GM12878 (cell line): Measurements from ENCODE around the gene USP9X. TPM values are rescaled to one million over a fixed set of nuclear protein-coding genes. Genes with fewer than 3 reads are reported as not detected.

Experiments used
- BCL11A ChIP-seq: IDR thresholded peaks from 2 replicates; pipeline ENCODE4 v1.6.1; 2011; ENCODE audit warnings: low read depth, low read length
- CEBPZ ChIP-seq: fragments of 150-350 bp; IDR thresholded peaks from 2 replicates; pipeline ENCODE4 v1.6.1; 2016; ENCODE audit warnings: low read depth, low read length
- IKZF2 ChIP-seq, 2 experiments: fragments of 450-650 bp; IDR thresholded peaks; 2 replicates each; pipeline ENCODE4 v1.6.1; 2017; ENCODE audit warnings: mild to moderate bottlenecking in 2 of 2, moderate library complexity in 2 of 2
- KDM1A ChIP-seq: fragments of 200-600 bp; sonication (generic); IDR thresholded peaks from 2 replicates; pipeline ENCODE4 v1.6.1; 2016; ENCODE audit warnings: borderline replicate concordance
- MYB ChIP-seq: fragments of 150-350 bp; IDR thresholded peaks from 2 replicates; pipeline ENCODE4 v1.6.1; 2014; ENCODE audit warnings: mild to moderate bottlenecking, low read depth, low read length, borderline replicate concordance
- NFIC ChIP-seq: IDR thresholded peaks from 2 replicates; pipeline ENCODE4 v1.6.1; 2012; ENCODE audit warnings: low read depth, mild to moderate bottlenecking, inconsistent platforms, low read length, moderate library complexity
- POLR2AphosphoS5 ChIP-seq: IDR thresholded peaks from 2 replicates; pipeline ENCODE4 v1.6.1; 2011; ENCODE audit warnings: mild to moderate bottlenecking, low read length, inconsistent platforms
- RAD21 ChIP-seq: IDR thresholded peaks from 2 replicates; pipeline ENCODE4 v1.6.1; 2011; ENCODE audit warnings: mild to moderate bottlenecking, low read depth, low read length, moderate library complexity; ENCODE audit not compliant: insufficient read depth
- RELB ChIP-seq: fragments of 450-650 bp; IDR thresholded peaks from 2 replicates; pipeline ENCODE4 v1.6.1; 2017; ENCODE audit warnings: low read depth, mild to moderate bottlenecking, moderate library complexity
- STAT1 ChIP-seq: fragments of 450-650 bp; conservative IDR thresholded peaks from 2 replicates; pipeline ENCODE4 v1.6.1; 2014; ENCODE audit warnings: antibody characterized with exemption, mild to moderate bottlenecking
- SUZ12 ChIP-seq: fragments of 200-600 bp; sonication (generic); IDR thresholded peaks from one replicate; pipeline ENCODE4 v1.6.1; 2018; ENCODE audit warnings: antibody characterized with exemption, mild to moderate bottlenecking; ENCODE audit not compliant: unreplicated experiment
- ZNF274 ChIP-seq: IDR thresholded peaks from one replicate; pipeline ENCODE4 v1.8.0; 2011; ENCODE audit not compliant: insufficient read length, insufficient read depth
- polyA plus RNA-seq, 11 experiments: library from polyadenylated mRNA; depleted of rRNA in 4 of 11; unstranded in 6 of 11; stranded (reverse) in 5 of 11; fragments of >200 nt; fragmentation: Nextera tagmentation in 4 of 11; fragmentation: Illumina TruSeq in 1 of 11; extraction: Ambion mirVana in 4 of 11; extraction: Trizol in 1 of 11; gene quantifications; 1 replicate in 1 of 11; 2 replicates in 10 of 11; pipeline versions ENCODE4 v1.2.1 to v1.2.3, GENCODE V29; 2011 to 2016; ENCODE audit warnings: inconsistent platforms in 2 of 11, missing spikeins in 2 of 11, low read depth in 1 of 11
- total RNA-seq, 4 experiments: library from RNA; depleted of rRNA in 3 of 4; stranded (reverse); fragments of >200 nt in 3 of 4; fragmentation: Illumina TruSeq in 1 of 4; extraction: Trizol in 1 of 4; gene quantifications; 2 replicates each; pipeline versions ENCODE4 v1.2.1 to v1.2.3, GENCODE V29; 2013 to 2021
- TF ChIP-seq, protein P1 (sequence below): fragments of 450-650 bp; formaldehyde crosslinking; IDR thresholded peaks from 2 replicates; pipeline ENCODE4 v1.4.0; 2020; ENCODE audit warnings: mild to moderate bottlenecking, moderate library complexity
- TF ChIP-seq, protein P2 (sequence below): IDR thresholded peaks from 2 replicates; pipeline ENCODE4 v1.6.1; 2012; ENCODE audit warnings: low read depth, low read length, improper control_type of control experiment
- TF ChIP-seq, protein P3 (sequence below): fragments of 450-650 bp; IDR thresholded peaks from 2 replicates; pipeline ENCODE4 v1.6.1; 2017; ENCODE audit warnings: mild to moderate bottlenecking

USP9X gene
- total and polyA plus RNA-seq, 10 of the 15 experiments (the other 5 are each of a cell fraction or from before 2014, with no cell fraction given): 9.3 to 61.6 (median 31.7) TPM

DNA sequence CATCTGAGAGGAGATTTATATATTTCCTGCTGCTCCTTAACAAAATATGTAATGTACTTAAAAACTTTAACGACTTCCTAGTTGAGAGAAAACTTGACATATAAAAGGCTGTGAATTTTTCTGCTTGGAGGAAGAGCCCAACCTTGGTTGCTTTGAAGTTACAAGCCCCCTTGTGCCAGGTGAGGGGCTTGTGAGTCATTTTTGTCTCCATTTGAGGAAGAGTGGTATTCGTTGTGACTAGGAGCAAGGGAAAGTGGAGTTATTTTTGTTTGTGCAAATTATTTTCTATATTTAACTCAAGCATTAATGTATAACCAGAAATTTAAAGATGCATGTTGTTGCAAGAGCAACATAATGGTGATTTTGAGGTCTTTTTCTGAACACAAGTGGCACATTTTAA lies 149.7 kb downstream of the USP9X start (continued):
- peak; percentile 65; the same call in 1 of the 2 replicates for TF ChIP-seq BCL11A
- TF ChIP-seq, protein P1, sequence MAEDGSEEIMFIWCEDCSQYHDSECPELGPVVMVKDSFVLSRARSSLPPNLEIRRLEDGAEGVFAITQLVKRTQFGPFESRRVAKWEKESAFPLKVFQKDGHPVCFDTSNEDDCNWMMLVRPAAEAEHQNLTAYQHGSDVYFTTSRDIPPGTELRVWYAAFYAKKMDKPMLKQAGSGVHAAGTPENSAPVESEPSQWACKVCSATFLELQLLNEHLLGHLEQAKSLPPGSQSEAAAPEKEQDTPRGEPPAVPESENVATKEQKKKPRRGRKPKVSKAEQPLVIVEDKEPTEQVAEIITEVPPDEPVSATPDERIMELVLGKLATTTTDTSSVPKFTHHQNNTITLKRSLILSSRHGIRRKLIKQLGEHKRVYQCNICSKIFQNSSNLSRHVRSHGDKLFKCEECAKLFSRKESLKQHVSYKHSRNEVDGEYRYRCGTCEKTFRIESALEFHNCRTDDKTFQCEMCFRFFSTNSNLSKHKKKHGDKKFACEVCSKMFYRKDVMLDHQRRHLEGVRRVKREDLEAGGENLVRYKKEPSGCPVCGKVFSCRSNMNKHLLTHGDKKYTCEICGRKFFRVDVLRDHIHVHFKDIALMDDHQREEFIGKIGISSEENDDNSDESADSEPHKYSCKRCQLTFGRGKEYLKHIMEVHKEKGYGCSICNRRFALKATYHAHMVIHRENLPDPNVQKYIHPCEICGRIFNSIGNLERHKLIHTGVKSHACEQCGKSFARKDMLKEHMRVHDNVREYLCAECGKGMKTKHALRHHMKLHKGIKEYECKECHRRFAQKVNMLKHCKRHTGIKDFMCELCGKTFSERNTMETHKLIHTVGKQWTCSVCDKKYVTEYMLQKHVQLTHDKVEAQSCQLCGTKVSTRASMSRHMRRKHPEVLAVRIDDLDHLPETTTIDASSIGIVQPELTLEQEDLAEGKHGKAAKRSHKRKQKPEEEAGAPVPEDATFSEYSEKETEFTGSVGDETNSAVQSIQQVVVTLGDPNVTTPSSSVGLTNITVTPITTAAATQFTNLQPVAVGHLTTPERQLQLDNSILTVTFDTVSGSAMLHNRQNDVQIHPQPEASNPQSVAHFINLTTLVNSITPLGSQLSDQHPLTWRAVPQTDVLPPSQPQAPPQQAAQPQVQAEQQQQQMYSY (CRISPR knock-in tag): no peak
- no peak for TF ChIP-seq STAT1
- no peak for TF ChIP-seq RAD21
- no peak for TF ChIP-seq ZNF274
- TF ChIP-seq NFIC: peak; percentile 69
- peak; percentile 26; the same call in 1 of the 2 replicates for TF ChIP-seq RELB
- TF ChIP-seq MYB: no peak
- TF ChIP-seq, protein P2, sequence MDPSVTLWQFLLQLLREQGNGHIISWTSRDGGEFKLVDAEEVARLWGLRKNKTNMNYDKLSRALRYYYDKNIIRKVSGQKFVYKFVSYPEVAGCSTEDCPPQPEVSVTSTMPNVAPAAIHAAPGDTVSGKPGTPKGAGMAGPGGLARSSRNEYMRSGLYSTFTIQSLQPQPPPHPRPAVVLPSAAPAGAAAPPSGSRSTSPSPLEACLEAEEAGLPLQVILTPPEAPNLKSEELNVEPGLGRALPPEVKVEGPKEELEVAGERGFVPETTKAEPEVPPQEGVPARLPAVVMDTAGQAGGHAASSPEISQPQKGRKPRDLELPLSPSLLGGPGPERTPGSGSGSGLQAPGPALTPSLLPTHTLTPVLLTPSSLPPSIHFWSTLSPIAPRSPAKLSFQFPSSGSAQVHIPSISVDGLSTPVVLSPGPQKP: no peak
- no peak for TF ChIP-seq CEBPZ
- TF ChIP-seq, protein P3, sequence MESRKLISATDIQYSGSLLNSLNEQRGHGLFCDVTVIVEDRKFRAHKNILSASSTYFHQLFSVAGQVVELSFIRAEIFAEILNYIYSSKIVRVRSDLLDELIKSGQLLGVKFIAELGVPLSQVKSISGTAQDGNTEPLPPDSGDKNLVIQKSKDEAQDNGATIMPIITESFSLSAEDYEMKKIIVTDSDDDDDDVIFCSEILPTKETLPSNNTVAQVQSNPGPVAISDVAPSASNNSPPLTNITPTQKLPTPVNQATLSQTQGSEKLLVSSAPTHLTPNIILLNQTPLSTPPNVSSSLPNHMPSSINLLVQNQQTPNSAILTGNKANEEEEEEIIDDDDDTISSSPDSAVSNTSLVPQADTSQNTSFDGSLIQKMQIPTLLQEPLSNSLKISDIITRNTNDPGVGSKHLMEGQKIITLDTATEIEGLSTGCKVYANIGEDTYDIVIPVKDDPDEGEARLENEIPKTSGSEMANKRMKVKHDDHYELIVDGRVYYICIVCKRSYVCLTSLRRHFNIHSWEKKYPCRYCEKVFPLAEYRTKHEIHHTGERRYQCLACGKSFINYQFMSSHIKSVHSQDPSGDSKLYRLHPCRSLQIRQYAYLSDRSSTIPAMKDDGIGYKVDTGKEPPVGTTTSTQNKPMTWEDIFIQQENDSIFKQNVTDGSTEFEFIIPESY: no peak
- peak in 1 of 2 experiments; percentile 49; a peak in 2 of 4 replicates for TF ChIP-seq IKZF2 (IDR thresholded peaks at IDR 0.05)
- TF ChIP-seq KDM1A: no peak
- no peak for TF ChIP-seq POLR2AphosphoS5
- no peak for TF ChIP-seq SUZ12
